ENCODE data around the gene CERT1.

GRCh38 chr5:75472973-75473372, 38.5 kb downstream of the CERT1 start:
- no peak for TF ChIP-seq EZH2 (IDR thresholded peaks at IDR 0.05; ENCODE audit: borderline replicate concordance, low read depth, low read length, poor library complexity, severe bottlenecking)
- TF ChIP-seq CTCF (conservative IDR thresholded peaks at IDR 0.05; ENCODE audit: low read depth, low read length): no peak
